HEK293T (cell line): Measurements from ENCODE around the gene LPCAT1.

Experiments used
- CTCF ChIA-PET: fragments of 350-600 bp; formaldehyde crosslinking; extraction: SDS; loops from one replicate; lab custom pipeline; 2021; ENCODE audit warnings: antibody characterized with exemption, inconsistent platforms; lab: Yijun Ruan, JAX
- POLR2A ChIA-PET: fragments of 350-600 bp; formaldehyde crosslinking; extraction: SDS; loops from one replicate; lab custom pipeline; 2020; ENCODE audit warnings: antibody characterized with exemption, inconsistent platforms; lab: Yijun Ruan, JAX
- DNase-seq: peaks from one replicate; pipeline ENCODE4 v3.0.0; 2012; ENCODE audit warnings: mixed read lengths; ENCODE audit errors: extremely low spot score
- ARNT ChIP-seq: fragments of 450-650 bp; IDR thresholded peaks from 2 replicates; pipeline ENCODE4 v1.6.1; 2017; ENCODE audit warnings: mild to moderate bottlenecking
- BHLHE40 ChIP-seq: fragments of 450-650 bp; IDR thresholded peaks from 2 replicates; pipeline ENCODE4 v1.6.1; 2016; ENCODE audit warnings: mild to moderate bottlenecking, moderate library complexity, borderline replicate concordance
- CTBP1 ChIP-seq: fragments of 450-650 bp; IDR thresholded peaks from 2 replicates; pipeline ENCODE4 v1.6.1; 2016; ENCODE audit warnings: borderline replicate concordance
- ELF4 ChIP-seq: fragments of 450-650 bp; IDR thresholded peaks from 2 replicates; pipeline ENCODE4 v1.6.1; 2017; ENCODE audit warnings: antibody characterized with exemption
- FOXA1 ChIP-seq: fragments of 450-650 bp; IDR thresholded peaks from 2 replicates; pipeline ENCODE4 v1.6.1; 2016; ENCODE audit warnings: mild to moderate bottlenecking
- FOXK2 ChIP-seq: fragments of 450-650 bp; IDR thresholded peaks from 2 replicates; pipeline ENCODE4 v1.6.1; 2016; ENCODE audit warnings: mild to moderate bottlenecking
- FOXM1 ChIP-seq: fragments of 450-650 bp; IDR thresholded peaks from 2 replicates; pipeline ENCODE4 v1.6.1; 2017; ENCODE audit warnings: mild to moderate bottlenecking, borderline replicate concordance
- HDGF ChIP-seq: fragments of 450-650 bp; IDR thresholded peaks from 2 replicates; pipeline ENCODE4 v1.6.1; 2017; ENCODE audit warnings: antibody characterized with exemption, borderline replicate concordance
- L3MBTL2 ChIP-seq: fragments of 450-650 bp; conservative IDR thresholded peaks from 2 replicates; pipeline ENCODE4 v1.6.1; 2016; ENCODE audit warnings: mild to moderate bottlenecking
- LEF1 ChIP-seq: fragments of 450-650 bp; IDR thresholded peaks from 2 replicates; pipeline ENCODE4 v1.6.1; 2017; ENCODE audit warnings: mild to moderate bottlenecking, borderline replicate concordance
- NFRKB ChIP-seq: fragments of 450-650 bp; IDR thresholded peaks from 2 replicates; pipeline ENCODE4 v1.6.1; 2016; ENCODE audit warnings: mild to moderate bottlenecking, moderate library complexity
- PKNOX1 ChIP-seq: fragments of 450-650 bp; IDR thresholded peaks from 2 replicates; pipeline ENCODE4 v1.6.1; 2016
- SP1 ChIP-seq: fragments of 450-650 bp; IDR thresholded peaks from 2 replicates; pipeline ENCODE4 v1.6.1; 2017
- SUZ12 ChIP-seq: fragments of 450-650 bp; IDR thresholded peaks from 2 replicates; pipeline ENCODE4 v1.6.1; 2016; ENCODE audit warnings: mild to moderate bottlenecking
- TARDBP ChIP-seq: fragments of 450-650 bp; IDR thresholded peaks from 2 replicates; pipeline ENCODE4 v1.6.1; 2016
- ZNF384 ChIP-seq: fragments of 450-650 bp; IDR thresholded peaks from 2 replicates; pipeline ENCODE4 v1.6.1; 2016

Gene LPCAT1

GRCh38 chr5:1487079-1487764, 36.5 kb downstream of the LPCAT1 start:
- CTCF ChIA-PET: interaction anchor here (0.9 kb wide), 1 partner anchor 16 kb away, joined by 4 read pairs; no protein-coding TSS in a partner anchor
- TF ChIP-seq SUZ12: no peak
- no peak for TF ChIP-seq LEF1
- TF ChIP-seq BHLHE40: no peak
- no peak for TF ChIP-seq L3MBTL2
- no peak for TF ChIP-seq NFRKB
- TF ChIP-seq ELF4: no peak
- TF ChIP-seq HDGF: no peak
- TF ChIP-seq FOXM1: no peak
- POLR2A ChIA-PET: no interaction called here
- no peak for DNase-seq

- TF ChIP-seq ARNT: no peak
- no peak for TF ChIP-seq HDGF
- TF ChIP-seq SUZ12: no peak
- no peak for TF ChIP-seq ELF4
- no peak for TF ChIP-seq NFRKB
- no peak for TF ChIP-seq FOXA1
- TF ChIP-seq L3MBTL2: no peak
- TF ChIP-seq CTBP1: no peak
- TF ChIP-seq TARDBP: no peak
- TF ChIP-seq BHLHE40: no peak
- no peak for TF ChIP-seq FOXK2
- TF ChIP-seq ZNF384: no peak
- TF ChIP-seq PKNOX1: no peak
- TF ChIP-seq FOXM1: no peak
- no peak for TF ChIP-seq SP1
- no peak for TF ChIP-seq LEF1
- no peak for DNase-seq
- ChIA-PET POLR2A (no interaction called here), CTCF (interaction anchor here (0.6 kb wide), 1 partner anchor 158 kb away, joined by 3 read pairs; no protein-coding TSS in a partner anchor)
These were observed 37.5 kb downstream of the LPCAT1 start for GRCh38 chr5:1486271-1486670.

- DNase-seq: no peak
- ChIA-PET CTCF (no interaction called here), POLR2A (interaction anchor here (1.2 kb wide), 1 partner anchor 108 kb away, joined by 3 read pairs; no protein-coding TSS in a partner anchor)
- TF ChIP-seq ELF4: no peak
- no peak for TF ChIP-seq LEF1
- TF ChIP-seq FOXK2: no peak
- TF ChIP-seq FOXM1: no peak
- TF ChIP-seq FOXA1: no peak
- no peak for TF ChIP-seq SP1
- TF ChIP-seq L3MBTL2: no peak
- no peak for TF ChIP-seq CTBP1
- TF ChIP-seq PKNOX1: no peak
These were observed 38.1 kb downstream of the LPCAT1 start for GRCh38 chr5:1485579-1486118.

- ChIA-PET POLR2A (interaction anchor here (1.2 kb wide), 1 partner anchor 109 kb away, joined by 3 read pairs; no protein-coding TSS in a partner anchor), CTCF (no interaction called here)
- no peak for DNase-seq
- no peak for TF ChIP-seq NFRKB
These were observed 38.8 kb downstream of the LPCAT1 start for GRCh38 chr5:1484730-1485578.

GRCh38 chr5:1483856-1484729, 39.7 kb downstream of the LPCAT1 start:
- no peak for TF ChIP-seq PKNOX1
- no peak for TF ChIP-seq LEF1
- no peak for TF ChIP-seq ELF4
- no peak for TF ChIP-seq TARDBP
- no peak for TF ChIP-seq FOXA1
- no peak for TF ChIP-seq SP1
- no peak for TF ChIP-seq CTBP1
- TF ChIP-seq BHLHE40: no peak
- no peak for TF ChIP-seq ARNT
- no peak for TF ChIP-seq SUZ12
- TF ChIP-seq ZNF384: no peak
- no peak for TF ChIP-seq FOXK2
- no peak for TF ChIP-seq HDGF
- no peak for TF ChIP-seq NFRKB
- TF ChIP-seq L3MBTL2: no peak
- TF ChIP-seq FOXM1: no peak
- ChIA-PET CTCF (no interaction called here), POLR2A (interaction anchor here (1.2 kb wide), 1 partner anchor 110 kb away, joined by 3 read pairs; no protein-coding TSS in a partner anchor)
- no peak for DNase-seq
